HG02938 (cell line): ENCODE data around the gene YJU2.
"Not testable (repeated sequence)": the region's sequence is repeated elsewhere in the genome, so short reads cannot be mapped to it uniquely, and the experiment has no call there.

Source experiments
- ATAC-seq: cut with Tn5 transposase; IDR thresholded peaks from one replicate; pipeline ENCODE4 v1.9.1; 2021; ENCODE audit warnings: mild to moderate bottlenecking, moderate library complexity; ENCODE audit not compliant: unreplicated experiment

Gene YJU2

DNA sequence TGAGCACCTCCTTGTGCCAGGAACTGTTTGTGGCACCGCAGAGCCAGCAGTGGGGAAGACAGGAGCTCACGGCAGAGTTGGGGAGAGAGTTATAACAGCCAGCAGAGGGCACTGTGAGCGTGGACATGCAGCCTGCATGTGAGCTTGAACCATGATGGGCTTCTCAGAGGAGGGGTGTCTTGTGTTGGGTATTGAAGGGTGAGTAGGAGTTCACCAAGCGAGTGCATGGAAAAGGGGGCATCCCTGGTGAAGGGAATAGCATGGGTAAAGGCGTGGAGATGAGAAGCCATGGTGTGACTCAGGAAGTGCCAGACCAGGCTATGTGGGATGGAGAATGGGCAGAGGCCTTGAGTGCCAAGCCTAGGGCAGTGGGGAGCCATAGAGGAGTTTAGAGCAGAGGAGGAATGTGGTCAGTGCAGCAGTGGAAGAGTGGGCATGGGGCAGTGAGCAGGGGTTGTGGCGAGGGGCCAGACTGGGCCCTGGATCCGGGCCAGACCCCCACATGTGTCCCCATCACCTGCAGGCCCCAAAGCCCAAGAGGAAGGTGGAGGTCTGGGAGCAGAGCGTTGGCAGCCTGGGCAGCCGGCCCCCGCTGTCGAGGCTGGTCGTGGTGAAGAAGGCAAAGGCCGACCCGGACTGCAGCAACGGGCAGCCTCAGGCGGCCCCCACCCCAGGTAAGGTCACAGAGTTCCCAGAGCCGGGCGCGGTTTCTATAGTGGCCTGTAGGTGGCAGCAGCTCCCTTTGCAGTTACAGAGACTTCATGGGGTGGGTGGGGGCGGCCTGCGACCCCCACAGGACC lies 20.4 kb downstream of the YJU2 start:
- ATAC-seq = no peak

- ATAC-seq = no peak
Observed at GRCh38 chr19:4267901-4268815, 21.3 kb downstream of the YJU2 start.

DNA sequence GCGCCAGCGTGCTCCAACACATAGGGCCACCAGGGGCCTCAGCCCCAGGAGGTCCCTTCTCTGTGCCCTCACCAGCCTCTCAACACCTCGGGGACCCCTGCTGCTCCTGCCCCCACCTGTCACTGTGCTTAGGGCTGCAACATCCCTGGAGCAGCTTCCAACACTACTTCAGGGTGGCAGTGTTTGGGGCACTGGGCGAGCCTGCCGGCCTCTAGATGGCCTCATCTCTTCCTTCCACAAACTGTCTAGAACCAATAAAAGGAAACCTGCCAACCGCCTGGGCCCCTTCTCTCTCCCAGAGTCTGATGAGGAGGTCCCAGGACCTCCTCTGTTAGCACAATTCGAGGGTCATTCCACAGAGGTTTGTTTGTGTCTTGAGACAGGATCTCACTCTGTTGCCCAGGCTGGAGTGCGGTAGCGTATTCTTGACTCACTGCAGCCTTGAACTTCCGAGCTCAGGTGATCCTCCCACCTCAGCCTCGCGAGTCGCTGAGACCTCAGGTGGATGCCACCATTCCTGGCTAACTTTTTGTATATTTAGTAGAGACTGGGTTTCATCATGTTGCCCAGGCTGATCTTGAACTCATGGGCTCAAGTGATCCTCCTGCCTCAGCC lies 22.0 kb downstream of the YJU2 start:
- ATAC-seq = no peak

- no peak for ATAC-seq
Observed at GRCh38 chr19:4272894-4273293, 26.0 kb downstream of the YJU2 start.

DNA sequence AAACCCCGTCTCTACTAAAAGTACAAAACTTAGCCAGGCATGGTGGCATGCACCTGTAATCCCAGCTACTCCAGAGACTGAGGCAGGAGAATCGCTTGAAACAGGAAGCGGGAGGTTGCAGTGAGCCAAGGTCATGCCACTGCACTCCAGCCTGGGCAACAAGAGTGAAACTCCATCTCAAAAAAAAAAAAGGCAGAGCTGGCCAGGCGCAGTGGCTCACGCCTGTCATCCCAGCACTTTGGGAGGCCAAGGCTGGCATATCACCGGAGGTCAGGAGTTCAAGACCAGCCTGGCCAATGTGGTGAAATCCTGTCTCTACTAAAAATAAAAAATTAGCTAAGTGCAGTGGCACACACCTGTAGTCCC lies 27.4 kb downstream of the YJU2 start:
- ATAC-seq = not testable (repeated sequence)

- no peak for ATAC-seq
Observed at GRCh38 chr19:4277191-4277696, 30.4 kb downstream of the YJU2 start.

GRCh38 chr19:4278010-4278409 lies 31.1 kb downstream of the YJU2 start:
- no peak for ATAC-seq

- no peak for ATAC-seq
Observed at GRCh38 chr19:4278419-4279266, 31.8 kb downstream of the YJU2 start, which contains the start of gene SHD. TSS of gene SHD (plus strand) at chr19:4279266. CDS start at chr19:4280064, 798 bp downstream.

- ATAC-seq = no peak
Observed at GRCh38 chr19:4279267-4279529, 32.3 kb downstream of the YJU2 start.

DNA sequence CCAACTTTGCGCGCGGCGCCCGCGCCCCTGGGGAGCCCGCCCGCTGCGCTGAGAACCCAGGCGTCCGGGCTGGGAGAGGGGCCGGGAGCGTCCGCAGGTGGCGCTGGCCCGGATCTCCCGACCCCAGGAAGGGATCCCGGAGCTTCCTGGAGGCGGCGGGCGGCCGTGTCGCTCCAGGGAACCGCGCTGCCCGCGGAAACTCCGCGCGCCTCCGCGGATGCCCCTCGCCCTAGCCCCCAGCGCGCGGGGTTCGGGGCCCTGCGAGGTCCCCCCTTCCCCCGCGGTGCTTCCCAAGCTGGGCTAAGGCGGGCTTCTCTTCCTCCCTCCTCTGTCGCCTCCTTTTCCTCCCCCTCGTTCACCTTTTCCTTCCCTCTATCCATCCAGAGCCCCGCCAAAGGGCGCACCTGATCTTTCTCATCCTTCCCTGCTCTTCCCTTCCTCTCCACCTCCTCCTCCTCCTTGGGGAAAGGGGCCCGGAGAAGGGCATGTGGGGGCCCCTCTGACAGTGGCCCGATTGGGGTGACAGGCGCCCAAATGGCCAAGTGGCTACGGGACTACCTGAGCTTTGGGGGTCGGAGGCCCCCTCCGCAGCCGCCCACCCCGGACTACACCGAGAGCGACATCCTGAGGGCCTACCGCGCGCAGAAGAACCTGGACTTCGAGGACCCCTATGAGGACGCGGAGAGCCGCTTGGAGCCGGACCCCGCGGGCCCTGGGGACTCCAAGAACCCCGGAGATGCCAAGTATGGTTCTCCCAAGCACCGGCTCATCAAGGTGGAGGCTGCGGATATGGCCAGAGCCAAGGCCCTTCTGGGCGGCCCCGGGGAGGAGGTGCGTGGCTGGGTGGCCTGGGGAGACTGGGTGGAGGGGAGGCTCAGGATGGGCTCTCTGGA lies 32.9 kb downstream of the YJU2 start:
- ATAC-seq = no peak

GRCh38 chr19:4284176-4284958 lies 37.5 kb downstream of the YJU2 start:
- no peak for ATAC-seq

DNA sequence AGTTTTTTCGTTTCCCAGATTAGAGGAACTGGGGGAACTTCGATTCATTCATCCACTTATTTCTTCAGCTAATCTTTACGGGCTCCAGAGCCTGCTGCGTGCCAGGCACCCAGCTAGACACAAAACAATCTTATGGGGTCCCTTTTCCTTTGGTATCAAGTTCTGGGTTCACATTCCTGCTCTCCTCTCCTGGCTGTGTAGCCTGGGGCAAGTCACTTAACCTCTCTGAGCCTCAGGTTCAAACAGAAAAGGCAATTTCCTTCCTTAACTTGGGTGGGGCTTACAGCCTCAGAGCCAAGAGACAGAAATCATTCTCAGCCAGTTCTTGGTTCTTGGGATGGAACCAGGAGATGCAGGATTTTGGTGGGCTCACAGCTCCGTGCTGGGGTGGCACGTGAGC lies 38.1 kb downstream of the YJU2 start:
- no peak for ATAC-seq

GRCh38 chr19:4286141-4286540 lies 39.3 kb downstream of the YJU2 start:
- ATAC-seq = not testable (repeated sequence)

- no peak for ATAC-seq
Observed at GRCh38 chr19:4288091-4288777, 41.4 kb downstream of the YJU2 start.

DNA sequence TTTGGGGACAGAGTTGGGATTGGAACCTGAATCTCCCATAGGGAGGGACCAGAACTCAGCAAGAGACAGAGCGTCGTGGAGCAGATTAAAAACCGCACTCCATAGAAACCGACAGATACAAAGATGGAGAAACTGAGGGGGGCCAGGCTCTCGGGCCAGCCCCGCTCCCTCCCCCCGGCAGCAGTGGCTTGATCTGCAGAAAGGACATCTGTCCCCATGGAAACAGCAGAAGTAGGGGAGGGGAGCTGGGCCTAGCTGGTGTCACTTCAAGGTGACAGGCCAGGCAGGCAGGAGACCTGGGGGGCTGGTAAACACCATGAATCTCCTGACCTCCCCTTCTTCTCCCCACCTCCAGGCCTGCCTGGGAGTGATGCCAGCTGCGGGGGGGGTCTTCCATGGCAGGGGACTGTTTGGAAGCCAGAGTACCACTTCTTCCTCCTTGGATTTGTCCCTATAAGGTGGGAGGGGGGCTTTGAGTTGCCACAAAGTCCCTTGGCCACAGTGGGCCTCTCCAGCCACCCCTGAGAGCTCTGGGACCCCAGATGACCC lies 44.4 kb downstream of the YJU2 start:
- no peak for ATAC-seq

- ATAC-seq = no peak
Observed at GRCh38 chr19:4292515-4292914, 45.6 kb downstream of the YJU2 start.

DNA sequence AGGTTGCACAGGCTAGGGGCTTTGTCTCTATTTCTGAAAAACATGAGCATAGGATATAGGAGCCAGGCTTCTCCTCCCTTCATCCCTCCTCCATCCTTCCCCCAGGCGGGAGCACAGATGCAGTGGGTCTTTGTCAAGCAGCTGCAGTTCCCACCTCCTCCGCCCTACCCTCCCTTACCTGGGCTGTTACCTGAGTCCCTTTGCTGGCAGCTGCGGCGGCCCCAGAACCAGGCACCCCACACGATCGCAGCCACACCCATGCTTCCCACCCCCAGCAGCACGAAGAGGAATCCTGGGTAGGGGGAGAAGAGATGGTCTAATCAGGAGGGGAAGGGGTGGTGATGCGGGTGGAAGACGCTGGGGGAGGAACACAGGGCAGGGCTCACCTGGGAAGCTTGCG lies 47.5 kb downstream of the YJU2 start:
- ATAC-seq = no peak
